GM06990 (cell line): Measurements from ENCODE around the gene P2RY8.

Experiments
- DNase-seq: peaks from one replicate; pipeline ENCODE4 v3.0.0-alpha.2; 2011; ENCODE audit not compliant: insufficient read length; ENCODE audit errors: extremely low read depth
- H3K27me3 ChIP-seq: replicated peaks from 2 replicates; pipeline ENCODE4 v1.6.0; 2011; ENCODE audit warnings: low read length; ENCODE audit not compliant: control insufficient read depth, insufficient read depth
- H3K36me3 ChIP-seq: 2 replicates; pipeline ENCODE4 v1.5.1; 2011; ENCODE audit warnings: low read length; ENCODE audit not compliant: control insufficient read depth, insufficient read depth
- H3K4me3 ChIP-seq: replicated peaks from 2 replicates; pipeline ENCODE4 v1.5.1; 2011; ENCODE audit warnings: low read depth, mild to moderate bottlenecking, control low read depth, low read length
- CTCF ChIP-seq: IDR thresholded peaks from 2 replicates; pipeline ENCODE4 v1.5.1; 2011; ENCODE audit warnings: low read length, control low read depth, mild to moderate bottlenecking, inconsistent platforms; ENCODE audit not compliant: insufficient read depth, poor library complexity, severe bottlenecking

P2RY8 gene

DNA sequence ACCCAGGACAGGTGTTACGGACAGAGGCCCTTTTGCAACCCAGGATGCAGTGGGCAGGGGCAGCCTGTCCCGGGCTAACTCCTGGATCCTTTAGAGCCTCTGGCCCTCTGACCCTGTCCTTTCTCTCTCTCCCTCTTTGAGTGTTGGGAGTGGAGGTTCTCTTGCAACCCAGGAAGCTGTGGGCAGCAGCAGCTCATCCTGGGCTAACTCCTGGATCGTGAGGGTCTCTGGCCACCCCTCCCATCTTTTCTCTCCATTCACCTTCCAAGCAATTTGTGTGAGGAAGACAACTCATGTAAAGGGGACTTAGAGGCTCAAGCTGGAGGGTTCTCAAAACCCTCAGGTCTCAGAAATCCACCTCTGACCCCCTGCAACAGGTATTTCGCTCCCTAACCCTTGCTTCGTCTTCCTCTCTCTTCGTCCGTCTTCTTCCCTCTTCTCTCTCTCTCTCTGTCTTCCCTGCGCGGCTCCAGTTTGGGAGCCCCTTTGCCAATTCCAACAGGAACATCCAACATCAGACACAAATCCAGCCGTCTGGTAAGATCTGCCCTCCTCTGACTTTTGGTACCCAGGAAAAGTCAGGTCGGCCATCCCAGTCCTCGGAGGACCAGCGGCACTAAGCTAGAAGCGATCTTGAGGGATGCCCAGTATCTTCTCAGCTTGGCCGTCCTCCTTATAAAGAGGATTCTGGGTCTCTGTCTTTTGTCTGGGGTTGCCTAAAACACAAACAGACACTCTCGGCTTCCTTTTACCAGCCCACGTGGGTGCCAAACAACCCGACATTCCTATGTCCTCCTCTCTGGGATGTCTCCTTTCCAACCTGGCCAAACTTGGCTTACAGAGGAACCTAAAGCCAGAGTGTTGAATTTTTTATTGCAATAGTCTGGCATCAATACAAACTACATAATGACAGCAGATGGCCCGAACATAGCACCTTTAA is 92.2 kb downstream of the P2RY8 start:
- TF ChIP-seq CTCF = no peak
- Histone ChIP-seq H3K4me3 (no peak overlapping the region), H3K27me3 (no peaks in the 10 kb centered on the region), H3K36me3 (peaks cover 9% of the 10 kb centered on the region)
- no peak for DNase-seq

DNA sequence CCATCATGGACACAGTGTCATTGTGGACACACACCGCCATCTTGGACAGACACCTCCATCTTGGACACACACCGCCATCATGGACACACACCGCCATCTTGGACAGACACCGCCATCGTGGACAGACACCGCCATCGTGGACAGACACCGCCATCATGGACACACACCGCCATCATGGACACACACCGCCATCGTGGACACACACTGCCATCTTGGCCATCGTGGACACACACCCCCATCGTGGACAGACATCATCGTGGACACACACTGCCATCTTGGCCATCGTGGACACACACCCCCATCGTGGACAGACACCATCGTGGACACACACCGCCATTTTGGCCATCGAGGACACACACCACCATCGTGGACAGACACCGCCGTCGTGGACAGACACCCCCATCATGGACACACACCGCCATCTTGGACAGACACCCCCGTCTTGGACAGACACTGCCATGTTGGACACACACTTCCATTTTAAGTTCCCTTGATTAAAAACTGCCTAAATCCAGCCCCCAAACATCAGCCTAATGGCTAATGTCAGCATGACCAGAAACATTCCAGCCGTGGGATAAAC is 93.4 kb downstream of the P2RY8 start:
- Histone ChIP-seq H3K4me3 (no peak overlapping the region), H3K27me3 (no peaks in the 10 kb centered on the region), H3K36me3 (peaks cover 8% of the 10 kb centered on the region)
- TF ChIP-seq CTCF = no peak
- DNase-seq = no peak

DNA sequence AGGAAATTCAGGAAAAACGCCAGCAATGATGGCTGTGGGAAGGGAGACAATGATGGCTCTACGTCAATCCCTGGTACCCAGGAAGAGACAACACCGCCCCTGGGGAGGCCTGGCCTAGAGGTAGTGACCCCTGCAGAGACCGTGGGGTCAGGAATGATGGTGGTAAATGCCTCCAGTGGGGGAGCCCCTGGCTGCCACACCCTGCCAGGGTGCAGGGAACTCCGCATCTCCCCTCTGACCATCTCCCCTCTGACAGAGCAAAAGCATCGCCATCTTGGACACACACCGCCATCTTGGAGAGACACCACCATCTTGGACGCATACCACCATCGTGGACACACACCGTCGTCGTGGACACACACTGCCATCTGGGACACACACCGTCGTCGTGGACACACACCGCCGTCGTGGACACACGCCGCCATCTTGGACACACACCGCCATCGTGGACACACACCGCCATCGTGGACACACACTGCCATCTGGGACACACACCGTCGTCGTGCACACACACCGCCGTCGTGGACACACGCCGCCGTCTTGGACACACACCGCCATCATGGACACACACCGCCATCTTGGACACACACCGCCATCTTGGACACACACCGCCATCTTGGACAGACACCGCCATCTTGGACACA is 94.1 kb downstream of the P2RY8 start:
- Histone ChIP-seq H3K36me3 (peaks cover 8% of the 10 kb centered on the region), H3K4me3 (no peak overlapping the region), H3K27me3 (no peaks in the 10 kb centered on the region)
- TF ChIP-seq CTCF = no peak
- DNase-seq = no peak

DNA sequence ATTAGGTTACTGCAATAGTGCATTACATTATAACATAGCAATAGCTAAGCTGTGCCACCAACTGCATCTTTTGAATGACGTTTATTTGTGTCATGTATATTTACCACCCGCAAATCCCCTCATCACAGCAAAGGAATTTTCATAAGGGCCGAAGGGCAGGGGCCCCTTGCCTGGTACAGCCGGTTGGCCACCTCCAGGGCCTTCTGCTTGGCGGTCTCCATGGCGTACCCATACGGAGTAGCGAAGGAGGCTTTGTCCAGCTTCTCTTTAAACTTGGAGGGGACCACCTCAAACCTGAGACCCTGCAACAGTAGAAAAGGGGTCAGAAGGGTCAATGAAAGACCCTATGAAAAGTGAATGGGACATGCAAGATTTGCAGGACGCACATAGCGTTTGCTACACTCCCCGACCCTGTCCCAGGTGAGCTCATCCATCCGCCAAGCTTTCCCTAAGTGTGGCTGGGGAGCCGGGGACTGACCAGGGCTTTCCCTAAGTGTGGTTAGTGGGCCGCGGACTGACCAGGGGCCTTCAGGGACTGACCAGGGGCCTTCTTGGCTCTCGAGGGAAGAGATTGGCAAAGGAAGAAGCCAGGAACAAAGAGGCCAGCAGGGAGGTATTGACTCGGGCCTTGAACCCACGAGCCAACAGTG is 94.8 kb downstream of the P2RY8 start:
- H3K4me3 ChIP-seq = no peak overlapping the region
- no peak for TF ChIP-seq CTCF
- H3K27me3 ChIP-seq = no peaks in the 10 kb centered on the region
- H3K36me3 ChIP-seq = peaks cover 9% of the 10 kb centered on the region
- DNase-seq = no peak

DNA sequence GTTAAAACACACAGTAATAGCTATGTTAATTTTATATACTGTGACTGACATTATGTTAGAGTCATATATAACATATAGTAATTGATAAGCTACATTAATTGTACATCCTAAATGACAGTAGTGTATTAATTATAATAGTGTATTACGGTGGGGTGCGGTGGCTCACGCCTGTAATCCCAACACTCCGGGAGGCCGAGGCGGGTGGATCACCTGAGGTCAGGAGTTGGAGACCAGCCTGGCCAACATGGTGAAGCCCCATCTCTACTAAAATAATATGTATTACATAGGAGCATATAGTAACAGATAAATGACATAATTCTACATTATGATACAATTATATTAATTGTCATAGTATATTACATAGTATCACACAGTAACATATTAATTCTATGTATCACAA is 96.5 kb downstream of the P2RY8 start:
- Histone ChIP-seq H3K4me3 (no peak overlapping the region), H3K27me3 (no peaks in the 10 kb centered on the region), H3K36me3 (peaks cover 14% of the 10 kb centered on the region)
- no peak for DNase-seq
- no peak for TF ChIP-seq CTCF
